ENCODE data around the gene AMBRA1.
"Not testable (repeated sequence)": the region's sequence is repeated elsewhere in the genome, so short reads cannot be mapped to it uniquely, and the experiment has no call there.

AMBRA1 gene

DNA sequence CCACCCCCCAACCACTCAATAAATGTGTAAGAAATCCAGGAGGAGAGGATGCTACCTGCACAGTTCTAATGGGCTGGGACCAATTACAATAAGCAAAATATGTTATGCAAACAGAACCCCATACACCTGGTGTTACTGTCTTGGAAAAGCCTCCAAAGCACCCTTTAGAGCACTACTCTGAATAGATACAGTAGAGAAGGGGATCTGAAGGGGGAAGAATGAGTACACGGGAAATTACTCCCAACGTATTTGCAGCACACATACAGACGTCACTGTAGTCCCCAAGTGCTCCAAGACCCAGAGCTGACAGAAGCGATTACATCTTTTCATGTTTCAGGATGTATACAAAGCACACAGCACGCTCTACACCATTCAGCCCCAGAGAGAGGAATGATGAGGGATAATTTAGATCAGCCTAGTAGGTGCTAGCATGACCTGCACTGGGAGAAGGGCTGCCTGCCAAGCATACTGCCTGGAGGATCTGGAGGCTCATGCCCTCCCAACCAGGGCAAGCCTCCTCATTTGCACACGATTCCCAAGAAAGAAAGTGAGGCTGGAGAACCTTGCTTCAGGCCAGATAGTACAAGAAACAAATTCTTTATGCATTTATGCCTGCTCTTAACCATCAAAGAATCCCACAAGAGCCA lies 63.8 kb downstream of the AMBRA1 start:
- no peak for DNase-seq (ENCODE audit: low read depth)

- peak; percentile 61 for DNase-seq (ENCODE audit: low read depth)
These were observed 64.5 kb downstream of the AMBRA1 start for GRCh38 chr11:46529095-46529905.

DNA sequence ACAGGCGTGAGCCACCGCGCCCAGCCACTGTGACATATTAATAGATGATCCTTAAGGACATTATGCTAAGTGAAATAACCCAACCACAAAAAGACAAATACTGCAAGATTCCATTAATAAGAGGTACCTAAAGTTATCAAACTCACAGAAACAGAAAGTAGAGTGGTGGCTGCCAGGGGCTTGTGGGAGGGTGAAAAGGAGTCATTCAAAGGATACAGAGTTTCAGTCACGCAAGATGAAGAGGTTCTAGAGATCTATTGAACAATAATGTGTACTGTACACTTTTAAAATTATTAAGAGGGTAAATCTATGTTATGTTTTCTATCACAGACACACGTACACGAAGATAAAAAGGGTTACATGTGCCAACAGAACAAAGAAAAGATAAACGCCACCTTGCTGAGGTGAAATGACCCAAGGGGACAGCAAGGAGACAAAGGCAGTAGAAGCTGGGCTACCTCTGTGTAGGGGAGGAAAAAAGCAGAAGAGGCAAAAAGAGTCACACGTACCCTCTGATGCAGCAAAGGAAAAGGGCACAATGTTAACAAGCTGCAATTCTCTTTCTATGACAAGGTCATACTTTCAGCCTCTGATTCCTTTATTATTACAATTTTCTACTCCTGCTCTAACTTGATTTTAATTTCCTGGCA lies 65.3 kb downstream of the AMBRA1 start:
- no peak for DNase-seq (ENCODE audit: low read depth)

- no peak for DNase-seq (ENCODE audit: low read depth)
These were observed 66.2 kb downstream of the AMBRA1 start for GRCh38 chr11:46527591-46528130.

DNA sequence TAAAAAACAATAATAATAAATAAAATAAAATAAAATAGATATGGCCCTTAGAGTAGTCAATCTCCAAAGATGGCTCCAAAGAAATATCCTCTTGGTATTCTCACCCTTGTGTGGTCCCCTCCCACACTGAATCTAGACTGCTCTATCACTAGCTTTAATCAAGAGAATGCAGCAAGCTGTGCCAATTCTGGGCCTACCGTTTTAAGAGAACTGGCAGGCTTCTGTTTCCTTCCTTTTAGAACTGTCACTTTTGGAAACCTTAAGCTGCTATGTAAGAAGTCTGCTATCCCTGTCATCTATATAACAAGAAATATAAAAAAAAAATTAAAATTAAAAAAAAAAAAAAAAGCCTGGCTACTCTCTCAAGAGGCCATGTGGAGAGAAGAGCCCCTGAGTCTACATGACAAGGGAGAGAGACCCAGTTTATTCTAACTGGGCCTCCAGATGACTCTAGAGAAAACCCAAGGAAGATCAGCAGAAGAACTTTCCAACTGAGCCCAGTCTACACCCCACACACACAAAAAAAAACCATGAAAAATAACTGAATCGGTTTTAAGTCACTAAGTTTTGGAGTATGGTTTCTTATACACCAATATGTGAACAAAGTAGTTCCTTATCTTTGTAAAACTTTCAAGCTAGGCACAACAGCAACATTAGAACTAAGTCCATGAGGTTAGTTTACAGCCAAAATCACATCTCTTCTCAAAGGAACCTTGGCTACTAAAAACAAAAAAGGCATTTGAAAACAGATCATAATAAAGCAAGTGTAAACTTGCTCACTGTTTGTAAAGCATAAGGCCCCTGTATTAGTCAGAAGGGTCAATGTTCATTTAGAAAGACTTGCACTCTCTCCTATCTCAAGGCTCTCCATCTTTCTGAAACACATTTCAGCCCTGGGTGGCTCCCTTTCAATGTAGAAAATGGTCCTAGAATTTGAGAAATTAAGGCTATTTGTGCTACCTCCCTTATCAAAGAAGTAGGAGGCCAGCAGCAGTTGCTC lies 67.3 kb downstream of the AMBRA1 start:
- no peak for DNase-seq (ENCODE audit: low read depth)

GRCh38 chr11:46524201-46524770 lies 69.5 kb downstream of the AMBRA1 start:
- DNase-seq (ENCODE audit: low read depth), result no peak

- DNase-seq (ENCODE audit: low read depth), result no peak
These were observed 70.5 kb downstream of the AMBRA1 start for GRCh38 chr11:46523290-46523689.

GRCh38 chr11:46522682-46523281 lies 71.0 kb downstream of the AMBRA1 start:
- DNase-seq (ENCODE audit: low read depth), result no peak

DNA sequence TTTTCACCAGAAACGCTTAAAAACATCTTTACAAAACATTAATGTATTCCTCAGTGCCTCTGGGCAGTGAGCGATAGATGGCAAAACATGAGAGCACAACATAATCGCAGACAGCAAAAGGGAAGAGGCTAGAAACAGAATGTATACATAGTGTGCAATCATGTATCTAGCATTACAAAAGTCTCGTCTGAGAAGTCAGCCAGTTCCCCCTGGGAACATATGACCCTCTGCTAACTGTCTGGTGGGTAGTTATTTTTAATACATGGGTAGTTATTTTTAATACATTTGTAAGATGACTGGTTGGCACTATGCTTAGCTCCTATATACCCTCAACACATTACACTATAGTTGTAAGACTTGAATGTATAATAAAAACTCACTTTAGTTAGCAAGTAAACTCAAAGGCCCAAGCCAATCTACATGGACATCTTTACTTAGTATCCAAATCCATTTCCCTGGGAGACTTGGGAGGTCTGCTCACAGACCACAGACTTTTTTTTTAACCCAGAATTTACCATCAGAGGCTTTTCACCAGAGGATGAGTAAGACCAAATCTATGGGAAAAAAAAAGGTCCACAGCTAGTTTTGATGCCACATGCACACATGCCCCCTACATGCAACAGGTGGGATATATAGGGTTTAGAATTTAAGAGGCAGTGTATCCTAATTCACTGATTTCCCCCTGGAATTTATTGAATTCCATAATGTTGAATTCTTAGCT lies 71.7 kb downstream of the AMBRA1 start:
- DNase-seq (ENCODE audit: low read depth), result no peak

DNA sequence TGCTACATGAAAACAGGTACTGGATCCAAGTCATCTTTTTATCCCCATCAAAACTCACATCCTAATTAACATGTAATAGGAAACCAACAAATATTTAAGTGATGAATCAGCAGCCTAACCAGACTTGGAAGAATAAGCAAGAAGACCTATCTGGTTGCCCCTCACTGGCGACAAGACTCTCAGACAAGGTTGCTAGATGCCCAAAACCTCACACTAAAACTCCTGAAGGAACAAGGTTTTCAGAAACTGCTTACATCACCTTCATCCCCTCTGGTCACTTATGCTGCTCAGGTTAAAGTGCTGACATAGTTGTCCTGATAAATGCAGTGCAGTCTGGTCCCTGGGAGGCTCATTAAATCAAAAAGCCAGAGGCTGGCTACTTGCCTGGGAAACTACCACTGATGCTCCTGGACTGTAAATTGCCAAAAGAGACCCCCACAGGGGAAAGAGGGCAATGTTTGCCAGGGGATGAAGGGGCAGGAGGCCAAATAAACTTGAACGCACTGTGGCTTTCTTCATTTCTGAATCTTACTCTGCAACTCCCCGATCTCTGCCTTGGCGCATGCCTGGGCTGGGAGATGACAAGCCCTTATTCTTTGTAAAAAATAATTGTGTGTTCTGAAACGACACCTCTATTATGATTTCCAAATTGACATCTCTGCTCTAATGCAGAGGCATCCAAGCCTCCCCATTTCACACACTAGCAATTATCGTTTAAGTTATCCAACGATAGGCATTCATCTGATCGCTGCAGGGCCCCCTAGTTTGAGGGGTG lies 72.7 kb downstream of the AMBRA1 start:
- DNase-seq (ENCODE audit: low read depth), result no peak

DNA sequence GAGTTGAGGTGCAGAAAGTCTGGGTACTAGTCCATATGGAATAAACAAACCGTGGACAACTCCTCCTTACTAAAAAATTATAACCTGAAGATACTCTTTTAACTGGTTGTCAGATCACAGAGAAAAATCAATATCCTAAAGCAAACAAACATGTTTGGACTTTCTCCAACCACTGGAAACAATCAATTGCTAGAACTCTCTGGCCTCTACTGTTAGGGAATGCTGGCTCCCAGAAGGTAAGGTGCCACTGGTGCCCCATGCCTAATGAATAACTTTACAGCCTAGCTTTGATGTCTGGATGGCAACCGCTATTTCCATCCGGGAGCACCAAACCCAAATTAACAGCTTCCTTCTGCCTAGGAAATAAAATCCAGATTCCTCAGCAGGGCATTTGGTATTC lies 74.5 kb downstream of the AMBRA1 start:
- DNase-seq (ENCODE audit: low read depth), result no peak

- not testable (repeated sequence) for DNase-seq (ENCODE audit: low read depth)
These were observed 74.9 kb downstream of the AMBRA1 start for GRCh38 chr11:46518928-46519327.

GRCh38 chr11:46514370-46514769 lies 79.5 kb downstream of the AMBRA1 start:
- no peak for DNase-seq (ENCODE audit: low read depth)

GRCh38 chr11:46513934-46514342 lies 79.9 kb downstream of the AMBRA1 start:
- no peak for DNase-seq (ENCODE audit: low read depth)

- no peak for DNase-seq (ENCODE audit: low read depth)
These were observed 81.5 kb downstream of the AMBRA1 start for GRCh38 chr11:46512261-46512881.

DNA sequence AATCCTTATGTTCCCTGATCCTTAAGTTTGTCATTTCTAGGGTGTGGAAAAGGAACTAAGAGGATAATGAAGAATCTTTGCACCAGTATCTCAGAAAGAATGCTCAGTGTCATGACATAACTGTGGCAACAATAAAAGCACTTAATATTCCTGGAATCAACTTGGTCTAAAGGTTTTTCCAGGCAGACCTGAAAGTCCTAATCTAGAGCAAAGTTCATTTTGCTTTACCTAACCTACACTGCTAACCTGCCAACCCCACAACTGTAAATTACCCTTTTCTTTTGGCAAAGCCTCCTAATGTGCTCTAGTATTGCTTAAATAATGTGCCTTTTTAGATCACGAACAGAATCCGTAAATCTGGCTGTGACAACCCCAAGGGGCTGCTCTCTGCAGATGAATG lies 82.5 kb downstream of the AMBRA1 start:
- DNase-seq (ENCODE audit: low read depth), result no peak

DNA sequence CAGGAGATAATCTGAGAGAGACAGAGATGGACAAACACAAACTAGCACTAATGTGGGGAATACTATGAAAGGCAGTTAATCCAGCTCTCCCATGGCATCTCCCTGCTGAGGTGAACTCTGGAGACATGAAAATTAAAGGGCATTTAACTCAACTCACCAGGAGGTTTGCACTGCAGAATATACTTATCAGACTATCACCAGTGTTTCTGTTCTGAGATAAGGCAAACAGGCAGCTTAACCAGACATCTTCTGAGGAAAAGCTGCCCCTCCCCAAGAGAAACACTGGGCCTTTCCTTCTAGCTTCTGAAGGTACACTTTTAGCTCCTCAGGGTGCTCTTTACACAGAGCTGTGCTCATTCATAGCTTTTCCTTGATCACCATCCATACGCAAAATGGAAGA lies 85.5 kb downstream of the AMBRA1 start:
- no peak for DNase-seq (ENCODE audit: low read depth)

- no peak for DNase-seq (ENCODE audit: low read depth)
These were observed 87.4 kb downstream of the AMBRA1 start for GRCh38 chr11:46506483-46506791.

Measured in stimulated activated CD8-positive, alpha-beta memory T cell treated with anti-CD3 and anti-CD28 coated beads, Interleukin-4, amount 100 ng/mL, for 24 hours (primary cell).